Immature natural killer cell (primary cell): ENCODE results near the gene COQ10A. TPM values are rescaled to one million over a fixed set of nuclear protein-coding genes. Genes with fewer than 3 reads are reported as not detected.

Experiments
- DNase-seq, 3 donors: peaks; one replicate each; pipeline ENCODE4 v3.0.0; 2022; ENCODE audit warnings: mixed read lengths in 1 of 3
- H3K27ac Mint-ChIP-seq, 6 donors: one replicate each; pipeline ENCODE4 v1.8.0; 2020; ENCODE audit warnings: mixed read lengths in 6 of 6, mild to moderate bottlenecking in 5 of 6, inconsistent platforms in 4 of 6, moderate library complexity in 3 of 6
- H3K27me3 Mint-ChIP-seq, 3 donors: one replicate each; pipeline ENCODE4 v1.8.0; 2020 to 2021; ENCODE audit warnings: low read depth in 3 of 3, mild to moderate bottlenecking in 3 of 3, mixed read lengths in 3 of 3, moderate library complexity in 3 of 3, inconsistent platforms in 1 of 3
- H3K36me3 Mint-ChIP-seq, 3 donors: one replicate each; pipeline ENCODE4 v1.8.0; 2020; ENCODE audit warnings: mixed read lengths in 3 of 3, inconsistent platforms in 2 of 3, mild to moderate bottlenecking in 2 of 3
- H3K4me1 Mint-ChIP-seq, 2 donors: one replicate each; pipeline ENCODE4 v1.8.0; 2020; ENCODE audit warnings: inconsistent platforms in 2 of 2, mild to moderate bottlenecking in 2 of 2, mixed read lengths in 2 of 2, moderate library complexity in 1 of 2
- H3K4me3 Mint-ChIP-seq, 5 donors: one replicate each; pipeline ENCODE4 v1.8.0; 2020; ENCODE audit warnings: mild to moderate bottlenecking in 5 of 5, mixed read lengths in 5 of 5, inconsistent platforms in 3 of 5, moderate library complexity in 3 of 5
- H3K9me3 Mint-ChIP-seq, 6 donors: one replicate each; pipeline ENCODE4 v1.8.0; 2020; ENCODE audit warnings: mild to moderate bottlenecking in 6 of 6, mixed read lengths in 6 of 6, inconsistent platforms in 4 of 6, moderate library complexity in 3 of 6
- polyA plus RNA-seq, 3 donors: library from polyadenylated mRNA; unstranded; fragments of 300-500 nt; fragmentation: Illumina TruSeq; gene quantifications; one replicate each; pipeline ENCODE4 v1.2.3, GENCODE V29; 2021

Gene COQ10A
- 10 to 100 TPM; 12.0 to 18.6 (median 18.3) TPM for polyA plus RNA-seq

- peaks cover 0 to 9% (median 4%) of the 10 kb centered on the region in 3 donors for H3K36me3 Mint-ChIP-seq
- peak within 1 kb of the TSS; percentile 91 to 98 (median 95) for H3K27ac Mint-ChIP-seq
- H3K9me3 Mint-ChIP-seq, result no peaks in the 10 kb centered on the region
- peak within 1 kb of the TSS; percentile 91 to 98 (median 97) for H3K4me3 Mint-ChIP-seq
- H3K4me1 Mint-ChIP-seq, result peaks cover 19 to 20% of the 10 kb centered on the region in 2 donors
- peaks cover 0 to 7% (median 6%) of the 10 kb centered on the region in 3 donors for H3K27me3 Mint-ChIP-seq
- DNase-seq, result peak; percentile 88 to 89 (median 88)
Measured at GRCh38 chr12:56266693-56267442, at the start of gene COQ10A. COQ10A (plus strand) TSS chr12:56266942; CDS start chr12:56267119, 177 bp downstream.

DNA sequence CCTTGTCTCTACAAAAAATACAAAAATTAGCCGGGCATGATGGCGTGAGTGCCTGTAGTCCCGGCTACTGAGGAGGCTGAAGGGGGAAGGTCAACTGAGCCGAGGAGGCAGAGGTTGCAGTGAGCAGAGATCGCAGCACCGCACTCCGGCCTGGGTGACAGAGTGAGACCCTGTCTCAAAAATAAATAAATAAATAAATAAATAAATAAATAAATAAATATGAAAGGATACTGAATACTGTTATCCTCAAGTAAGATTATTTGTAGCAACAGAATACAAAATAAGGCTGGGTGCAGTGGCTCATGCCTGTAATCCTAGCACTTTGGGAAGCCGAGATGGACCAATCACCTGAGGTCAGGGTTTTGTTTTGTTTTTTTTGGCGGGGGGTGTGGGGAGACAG is 46.9 kb upstream of the COQ10A start:
- Mint-ChIP-seq H3K4me1 (peaks cover 41 to 52% of the 10 kb centered on the region in 2 donors), H3K4me3 (peak overlapping the region in 4 of 5 donors; percentile 46 to 72 (median 50)), H3K36me3 (peaks cover 5 to 11% (median 9%) of the 10 kb centered on the region in 3 donors), H3K27ac (peak overlapping the region in 4 of 6 donors; percentile 45 to 99 (median 64)), H3K27me3 (peaks cover 0 to 11% (median 8%) of the 10 kb centered on the region in 3 donors), H3K9me3 (no peaks in the 10 kb centered on the region)
- DNase-seq, result no peak

DNA sequence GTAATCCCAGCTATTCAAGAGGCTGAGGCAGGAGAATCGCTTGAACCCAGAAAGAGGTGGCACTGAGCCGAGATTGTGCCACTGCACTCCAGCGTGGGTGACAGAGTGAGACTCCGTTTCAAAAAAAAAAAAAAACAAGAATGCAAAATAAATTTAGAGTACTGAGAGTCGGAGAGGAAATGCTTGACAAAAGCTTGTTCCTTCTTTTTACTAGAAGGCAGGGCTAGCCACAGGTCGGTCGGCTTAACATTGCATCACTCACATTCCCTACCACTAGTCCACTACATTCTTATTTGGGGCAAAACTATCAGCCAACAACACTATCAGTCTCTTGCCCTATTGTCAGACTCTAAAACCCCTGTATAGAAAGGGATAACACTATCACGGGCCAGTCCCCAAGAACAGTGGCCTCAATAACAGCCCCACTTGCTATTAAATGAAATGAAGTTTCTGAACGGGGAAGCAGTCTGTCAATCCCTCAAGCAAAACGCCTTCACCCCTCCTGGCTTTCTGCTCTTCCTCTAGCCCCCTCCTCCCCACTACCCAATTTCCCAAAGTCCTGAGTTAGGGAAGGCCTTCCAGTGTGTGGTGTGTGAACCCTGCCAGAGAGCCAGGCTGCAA is 46.0 kb upstream of the COQ10A start:
- peaks cover 50 to 57% of the 10 kb centered on the region in 2 donors for H3K4me1 Mint-ChIP-seq
- peaks cover 0 to 6% (median 4%) of the 10 kb centered on the region in 3 donors for H3K36me3 Mint-ChIP-seq
- H3K4me3 Mint-ChIP-seq, result peak overlapping the region; percentile 93 to 99 (median 96)
- H3K27ac Mint-ChIP-seq, result peak overlapping the region; percentile 99 to 100 (median 100)
- H3K27me3 Mint-ChIP-seq, result peaks cover 0 to 11% (median 6%) of the 10 kb centered on the region in 3 donors
- H3K9me3 Mint-ChIP-seq, result no peaks in the 10 kb centered on the region
- DNase-seq, result no peak

GRCh38 chr12:56221232-56221756 is 45.4 kb upstream of the COQ10A start:
- H3K36me3 Mint-ChIP-seq, result peaks cover 0 to 5% (median 3%) of the 10 kb centered on the region in 3 donors
- no peak for DNase-seq
- peak overlapping the region; percentile 93 to 99 (median 96) for H3K4me3 Mint-ChIP-seq
- peaks cover 0 to 11% (median 6%) of the 10 kb centered on the region in 3 donors for H3K27me3 Mint-ChIP-seq
- no peaks in the 10 kb centered on the region for H3K9me3 Mint-ChIP-seq
- peaks cover 51 to 55% of the 10 kb centered on the region in 2 donors for H3K4me1 Mint-ChIP-seq
- H3K27ac Mint-ChIP-seq, result peak overlapping the region; percentile 99 to 100 (median 100)

- DNase-seq, result peak; percentile 95
- Mint-ChIP-seq H3K36me3 (peaks cover 0 to 3% (median 0%) of the 10 kb centered on the region in 3 donors), H3K4me3 (peak within 1 kb of the TSS; percentile 93 to 99 (median 96)), H3K27ac (peak within 1 kb of the TSS; percentile 99 to 100 (median 100)), H3K9me3 (no peaks in the 10 kb centered on the region), H3K27me3 (peaks cover 0 to 11% (median 6%) of the 10 kb centered on the region in 3 donors), H3K4me1 (peaks cover 51% of the 10 kb centered on the region in 2 donors)
Measured at GRCh38 chr12:56221757-56222530, 44.8 kb upstream of the COQ10A start, which contains the start of gene RNF41. RNF41 (minus strand) TSS chr12:56221922; CDS start chr12:56214047, 7,875 bp downstream.

GRCh38 chr12:56222531-56222895 is 44.2 kb upstream of the COQ10A start:
- DNase-seq, result no peak
- peaks cover 0 to 3% (median 0%) of the 10 kb centered on the region in 3 donors for H3K36me3 Mint-ChIP-seq
- peaks cover 51% of the 10 kb centered on the region in 2 donors for H3K4me1 Mint-ChIP-seq
- peak overlapping the region; percentile 93 to 99 (median 96) for H3K4me3 Mint-ChIP-seq
- H3K27me3 Mint-ChIP-seq, result peaks cover 0 to 11% (median 6%) of the 10 kb centered on the region in 3 donors
- peak overlapping the region; percentile 99 to 100 (median 100) for H3K27ac Mint-ChIP-seq
- H3K9me3 Mint-ChIP-seq, result no peaks in the 10 kb centered on the region

- peak overlapping the region; percentile 93 to 100 (median 100) for H3K27ac Mint-ChIP-seq
- H3K36me3 Mint-ChIP-seq, result peaks cover 0 to 3% (median 0%) of the 10 kb centered on the region in 3 donors
- H3K27me3 Mint-ChIP-seq, result peaks cover 0 to 11% (median 6%) of the 10 kb centered on the region in 3 donors
- H3K4me1 Mint-ChIP-seq, result peaks cover 51% of the 10 kb centered on the region in 2 donors
- no peak for DNase-seq
- peak overlapping the region; percentile 86 to 99 (median 94) for H3K4me3 Mint-ChIP-seq
- H3K9me3 Mint-ChIP-seq, result no peaks in the 10 kb centered on the region
Measured at GRCh38 chr12:56223571-56224101, 43.1 kb upstream of the COQ10A start.

DNA sequence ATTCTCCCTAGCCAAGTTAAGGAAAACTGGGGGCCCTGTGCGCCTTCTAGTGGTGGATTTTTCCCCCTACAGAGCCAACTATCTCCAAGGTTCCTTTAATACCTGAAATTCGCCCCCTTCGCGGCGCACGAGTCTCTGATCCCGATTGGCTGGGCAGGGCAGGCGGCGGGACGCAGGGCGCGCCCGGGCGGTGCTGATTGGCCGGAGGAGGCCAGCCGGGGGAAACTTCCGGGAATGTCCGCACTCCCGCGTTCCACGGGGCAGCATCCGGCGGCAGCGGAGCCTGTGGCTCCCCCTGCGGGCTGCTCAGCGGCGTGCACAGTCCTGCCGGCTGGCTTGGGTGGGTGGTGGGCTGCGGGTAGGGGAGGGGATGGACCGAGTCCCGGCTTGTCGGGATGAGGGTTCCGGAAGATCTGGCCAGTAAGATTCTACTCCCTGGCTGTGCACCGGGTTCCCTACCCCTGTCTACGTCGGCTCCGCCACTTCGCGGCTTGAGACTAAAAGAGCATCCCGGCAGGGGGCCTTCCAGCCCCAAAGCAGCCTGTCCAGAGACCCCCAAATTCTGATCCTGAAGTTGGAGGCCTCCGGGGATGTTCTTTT is 42.5 kb upstream of the COQ10A start, which contains the start of gene NABP2:
NABP2 (plus strand) TSS at position 241 of the 600 bp plus-strand sequence. CDS start 515 bp downstream, outside the sequence.
- peak within 1 kb of the TSS; percentile 86 to 99 (median 94) for H3K4me3 Mint-ChIP-seq
- peak; percentile 94 to 95 (median 94) for DNase-seq
- H3K4me1 Mint-ChIP-seq, result peaks cover 51% of the 10 kb centered on the region in 2 donors
- H3K27me3 Mint-ChIP-seq, result peaks cover 0 to 11% (median 6%) of the 10 kb centered on the region in 3 donors
- H3K36me3 Mint-ChIP-seq, result peaks cover 0 to 3% (median 0%) of the 10 kb centered on the region in 3 donors
- no peaks in the 10 kb centered on the region for H3K9me3 Mint-ChIP-seq
- peak within 1 kb of the TSS; percentile 93 to 100 (median 100) for H3K27ac Mint-ChIP-seq

- H3K9me3 Mint-ChIP-seq, result no peaks in the 10 kb centered on the region
- H3K36me3 Mint-ChIP-seq, result peaks cover 0 to 3% (median 0%) of the 10 kb centered on the region in 3 donors
- DNase-seq, result no peak
- H3K27ac Mint-ChIP-seq, result peak overlapping the region; percentile 75 to 100 (median 95)
- peak overlapping the region; percentile 86 to 99 (median 94) for H3K4me3 Mint-ChIP-seq
- peaks cover 51% of the 10 kb centered on the region in 2 donors for H3K4me1 Mint-ChIP-seq
- H3K27me3 Mint-ChIP-seq, result peaks cover 0 to 11% (median 6%) of the 10 kb centered on the region in 3 donors
Measured at GRCh38 chr12:56224954-56225353, 41.8 kb upstream of the COQ10A start.

DNA sequence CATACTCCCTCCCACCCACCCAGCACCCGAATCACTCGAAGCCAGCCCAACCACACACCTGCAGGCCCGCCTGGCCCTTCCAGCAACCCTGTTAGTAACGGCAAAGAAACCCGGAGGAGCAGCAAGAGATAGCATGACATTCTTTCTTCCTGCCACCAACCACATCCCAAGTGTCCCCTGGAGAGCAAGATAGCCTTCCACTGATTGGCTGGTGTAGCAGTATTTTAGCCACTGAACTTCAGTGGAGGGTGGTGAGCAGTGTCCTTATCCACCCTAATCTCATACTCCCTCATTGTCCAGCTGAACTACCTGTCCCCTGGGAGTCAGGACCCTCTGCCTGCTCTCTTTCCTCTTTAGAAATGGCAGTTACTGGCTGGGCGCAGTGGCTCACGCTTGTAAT is 37.7 kb upstream of the COQ10A start:
- Mint-ChIP-seq H3K27me3 (peaks cover 0 to 1% (median 0%) of the 10 kb centered on the region in 3 donors), H3K27ac (no peak overlapping the region), H3K36me3 (peaks cover 0 to 3% (median 0%) of the 10 kb centered on the region in 3 donors), H3K4me3 (no peak overlapping the region), H3K9me3 (no peaks in the 10 kb centered on the region), H3K4me1 (peaks cover 15 to 16% of the 10 kb centered on the region in 2 donors)
- no peak for DNase-seq

GRCh38 chr12:56229916-56230431 is 36.8 kb upstream of the COQ10A start, which contains the start of gene SLC39A5:
SLC39A5 (plus strand) TSS chr12:56230051; CDS start chr12:56231275, 1,224 bp downstream.
- Mint-ChIP-seq H3K27me3 (no peaks in the 10 kb centered on the region), H3K9me3 (no peaks in the 10 kb centered on the region), H3K27ac (no peak within 1 kb of the TSS), H3K4me1 (peaks cover 9% of the 10 kb centered on the region in 2 donors), H3K4me3 (no peak within 1 kb of the TSS), H3K36me3 (peaks cover 0 to 3% (median 0%) of the 10 kb centered on the region in 3 donors)
- no peak for DNase-seq
